ENCODE measurements around the gene PROS1.
"Not testable (repeated sequence)": the region's sequence is repeated elsewhere in the genome, so short reads cannot be mapped to it uniquely, and the experiment has no call there.

Gene PROS1

GRCh38 chr3:93969997-93970396, 3.7 kb downstream of the PROS1 start:
- DNase-seq (ENCODE audit: low read depth in 2 of 2): no peak

GRCh38 chr3:93969443-93969842, 4.3 kb downstream of the PROS1 start:
- DNase-seq (ENCODE audit: low read depth in 2 of 2): no peak

- DNase-seq (ENCODE audit: low read depth in 2 of 2): not testable (repeated sequence)
Observed at GRCh38 chr3:93965106-93965505, 8.6 kb downstream of the PROS1 start.

GRCh38 chr3:93962798-93963197, 10.9 kb downstream of the PROS1 start:
- DNase-seq (ENCODE audit: low read depth in 2 of 2): no peak

DNA sequence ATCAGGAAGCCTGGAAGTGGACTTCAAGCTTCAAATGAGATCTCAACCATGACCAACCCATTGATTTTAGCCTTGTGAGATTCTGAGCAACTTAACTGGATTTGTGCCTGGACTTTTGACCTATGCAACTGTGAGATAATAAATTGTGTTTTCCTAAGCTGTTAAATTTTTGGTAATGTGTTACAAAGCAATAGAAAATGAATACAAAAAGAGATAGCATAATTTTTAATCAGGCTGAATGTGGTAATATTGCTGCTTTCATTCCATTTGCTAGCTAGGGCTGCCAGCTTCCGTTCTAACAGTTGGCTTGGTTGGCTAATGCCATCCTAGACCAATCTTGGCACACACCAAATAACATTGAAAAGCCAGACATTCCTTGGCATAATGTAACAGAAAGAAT, 12.2 kb downstream of the PROS1 start:
- no peak for DNase-seq (ENCODE audit: low read depth in 2 of 2)

DNA sequence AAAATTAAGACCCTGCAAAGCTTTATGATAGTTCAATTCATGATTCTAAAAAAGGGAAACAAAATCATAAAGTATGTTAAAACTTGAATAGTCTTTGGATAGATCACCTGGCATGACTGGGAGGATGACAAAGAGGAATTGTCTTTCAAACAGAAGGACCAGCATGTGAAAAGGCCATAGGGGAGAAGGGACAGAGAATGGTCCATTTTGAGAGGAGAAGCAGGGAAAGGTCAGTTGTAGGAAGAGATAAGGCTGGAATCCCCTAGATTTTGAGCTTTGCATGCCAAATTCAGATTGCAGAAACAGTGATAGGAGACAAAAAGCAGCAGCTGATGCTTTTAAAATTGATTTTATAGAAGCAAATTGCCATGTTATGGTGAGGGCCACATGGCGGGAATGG, 12.7 kb downstream of the PROS1 start:
- no peak for DNase-seq (ENCODE audit: low read depth in 2 of 2)

GRCh38 chr3:93949958-93950357, 23.7 kb downstream of the PROS1 start:
- not testable (repeated sequence) for DNase-seq (ENCODE audit: low read depth in 2 of 2)

- not testable (repeated sequence) for DNase-seq (ENCODE audit: low read depth in 2 of 2)
Observed at GRCh38 chr3:93937485-93937884, 36.2 kb downstream of the PROS1 start.

GRCh38 chr3:93936549-93936948, 37.1 kb downstream of the PROS1 start:
- DNase-seq (ENCODE audit: low read depth in 2 of 2): no peak

DNA sequence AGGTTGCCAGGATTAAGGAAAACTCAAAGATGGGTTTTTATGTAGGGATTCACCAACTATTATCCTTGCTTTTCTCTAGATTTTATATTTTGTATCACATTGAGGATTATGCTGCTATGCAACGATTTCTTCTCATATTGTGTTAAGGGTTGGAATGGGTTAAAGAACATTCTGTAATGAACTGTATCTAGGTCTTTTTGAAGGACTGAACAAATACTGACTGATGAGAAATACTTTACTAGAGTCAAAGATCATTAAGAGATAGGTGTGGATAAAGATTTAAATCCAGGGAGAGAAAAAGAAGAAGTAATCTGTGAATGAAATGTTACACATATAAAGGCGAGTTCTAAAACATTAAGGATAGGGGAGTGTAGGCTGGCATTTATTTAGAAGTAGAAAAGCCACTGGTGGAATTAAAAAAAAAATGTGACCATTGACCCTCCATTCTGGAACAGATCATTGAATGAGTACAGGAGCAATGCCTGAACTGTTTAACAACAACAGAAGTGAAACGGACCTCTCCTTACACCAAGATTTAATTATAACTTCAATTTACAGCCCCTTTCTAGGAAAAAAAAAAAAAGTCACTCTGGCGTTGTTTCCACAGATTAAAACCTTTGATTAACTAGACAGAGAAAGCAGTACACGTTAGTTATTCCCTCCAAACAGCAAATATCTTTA, 39.2 kb downstream of the PROS1 start:
- DNase-seq (ENCODE audit: low read depth in 2 of 2): no peak

- DNase-seq (ENCODE audit: low read depth in 2 of 2): no peak
Observed at GRCh38 chr3:93931597-93932229, 42.0 kb downstream of the PROS1 start.

- DNase-seq (ENCODE audit: low read depth in 2 of 2): no peak
Observed at GRCh38 chr3:93930041-93930440, 43.7 kb downstream of the PROS1 start.

GRCh38 chr3:93926789-93927188, 46.9 kb downstream of the PROS1 start:
- no peak for DNase-seq (ENCODE audit: low read depth in 2 of 2)

DNA sequence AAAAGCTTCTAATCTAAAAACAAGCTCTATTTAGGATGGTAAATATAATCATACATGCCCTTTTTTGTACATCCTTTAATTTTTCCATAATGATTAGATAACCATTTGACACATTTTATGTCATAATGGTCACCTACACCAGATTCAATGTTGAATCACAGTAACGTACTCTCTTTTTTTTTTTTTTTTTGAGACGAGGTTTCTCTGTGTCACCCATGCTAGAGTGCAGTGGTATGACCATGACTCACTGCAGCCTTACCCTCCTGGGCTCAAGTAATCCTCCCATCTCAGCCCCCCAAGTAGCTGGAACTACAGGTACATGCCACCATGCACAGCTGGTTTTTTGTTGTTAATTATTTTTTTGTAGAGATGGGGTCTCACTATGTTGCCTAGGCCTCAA, 49.2 kb downstream of the PROS1 start:
- DNase-seq (ENCODE audit: low read depth in 2 of 2): no peak

GRCh38 chr3:93923006-93923405, 50.7 kb downstream of the PROS1 start:
- DNase-seq (ENCODE audit: low read depth in 2 of 2): no peak

DNA sequence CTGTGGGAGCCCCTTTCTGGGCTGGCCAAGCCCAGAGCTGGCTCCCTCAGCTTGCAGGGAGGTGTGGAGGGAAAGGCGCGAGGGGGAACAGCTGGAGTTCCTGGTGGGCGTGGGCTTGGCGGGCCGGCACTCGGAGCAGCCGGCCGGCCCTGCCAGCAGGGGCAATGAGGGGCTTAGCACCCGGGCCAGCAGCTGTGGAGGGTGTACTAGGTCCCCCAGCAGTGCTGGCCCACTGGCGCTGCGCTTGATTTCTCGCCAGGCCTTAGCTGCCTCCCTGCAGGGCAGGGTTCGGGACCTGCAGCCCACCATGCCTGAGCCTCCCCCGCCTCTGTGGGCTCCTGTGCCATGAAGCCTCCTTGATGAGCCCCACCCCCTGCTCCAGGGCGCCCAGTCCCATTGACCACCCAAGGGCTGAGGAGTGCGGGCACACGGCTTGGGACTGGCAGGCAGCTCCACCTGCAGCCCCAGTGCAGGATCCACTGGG, 56.1 kb downstream of the PROS1 start:
- DNase-seq (ENCODE audit: low read depth in 2 of 2): not testable (repeated sequence)

DNA sequence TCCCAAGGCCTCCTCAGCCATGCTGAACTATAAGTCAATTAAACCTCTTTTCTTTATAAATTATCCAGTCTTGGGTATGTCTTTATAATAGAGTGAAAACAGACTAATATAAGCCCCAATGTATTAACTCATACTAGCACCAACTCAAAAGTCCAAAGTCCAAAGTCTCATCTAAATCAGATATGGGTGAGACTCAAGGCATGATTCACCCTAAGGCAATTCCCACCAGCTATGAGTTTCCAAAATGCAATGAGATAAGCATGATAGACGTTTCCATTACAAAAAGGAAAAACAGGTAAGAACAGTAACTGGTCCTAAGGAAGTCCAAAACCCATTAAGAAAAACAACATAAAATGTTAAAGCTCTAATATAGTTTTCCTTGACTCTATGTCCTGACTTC, 60.1 kb downstream of the PROS1 start:
- not testable (repeated sequence) for DNase-seq (ENCODE audit: low read depth in 2 of 2)

DNA sequence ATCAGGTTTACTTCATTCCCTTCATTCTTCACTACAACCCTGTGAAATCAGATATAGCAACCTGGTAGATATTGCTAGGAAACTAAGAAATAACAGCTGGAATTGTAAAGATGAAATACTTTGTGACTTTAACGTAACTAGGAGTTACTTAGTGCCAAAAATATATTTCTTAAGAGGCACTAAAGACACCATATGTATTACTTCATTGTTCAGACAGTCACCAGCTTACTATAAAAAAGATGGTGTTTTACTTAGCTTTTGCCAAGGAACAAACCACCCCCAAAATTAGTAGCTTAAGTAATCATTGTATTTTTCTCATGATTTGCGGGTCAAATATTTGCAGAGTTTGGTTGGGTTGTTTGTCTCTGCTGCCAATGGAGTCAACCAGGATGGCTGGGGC, 62.5 kb downstream of the PROS1 start:
- DNase-seq (ENCODE audit: low read depth in 2 of 2): no peak

GRCh38 chr3:93910097-93910496, 63.6 kb downstream of the PROS1 start:
- DNase-seq (ENCODE audit: low read depth in 2 of 2): no peak

DNA sequence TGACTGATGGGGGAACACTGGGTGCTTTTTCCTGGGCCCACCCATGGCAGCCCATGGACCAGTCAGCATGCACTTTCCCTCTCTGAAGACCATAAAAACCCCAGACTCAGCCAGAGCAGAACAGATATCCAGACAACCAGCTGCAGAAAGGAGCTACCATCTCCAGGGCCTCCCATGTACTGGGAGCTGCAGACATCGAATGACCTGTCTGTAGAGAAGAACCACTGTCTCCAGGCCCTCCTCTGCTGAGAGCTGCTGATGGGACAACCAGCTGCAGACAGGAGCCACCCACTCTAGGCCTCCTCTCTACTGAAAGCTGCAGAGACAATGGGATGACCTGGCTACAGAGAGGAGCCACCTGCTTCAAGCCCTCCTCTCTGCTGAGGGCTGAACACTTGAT, 66.6 kb downstream of the PROS1 start:
- DNase-seq (ENCODE audit: low read depth in 2 of 2): no peak

- DNase-seq (ENCODE audit: low read depth in 2 of 2): no peak
Observed at GRCh38 chr3:93906245-93906644, 67.5 kb downstream of the PROS1 start.

- no peak for DNase-seq (ENCODE audit: low read depth in 2 of 2)
Observed at GRCh38 chr3:93904568-93904967, 69.1 kb downstream of the PROS1 start.

DNA sequence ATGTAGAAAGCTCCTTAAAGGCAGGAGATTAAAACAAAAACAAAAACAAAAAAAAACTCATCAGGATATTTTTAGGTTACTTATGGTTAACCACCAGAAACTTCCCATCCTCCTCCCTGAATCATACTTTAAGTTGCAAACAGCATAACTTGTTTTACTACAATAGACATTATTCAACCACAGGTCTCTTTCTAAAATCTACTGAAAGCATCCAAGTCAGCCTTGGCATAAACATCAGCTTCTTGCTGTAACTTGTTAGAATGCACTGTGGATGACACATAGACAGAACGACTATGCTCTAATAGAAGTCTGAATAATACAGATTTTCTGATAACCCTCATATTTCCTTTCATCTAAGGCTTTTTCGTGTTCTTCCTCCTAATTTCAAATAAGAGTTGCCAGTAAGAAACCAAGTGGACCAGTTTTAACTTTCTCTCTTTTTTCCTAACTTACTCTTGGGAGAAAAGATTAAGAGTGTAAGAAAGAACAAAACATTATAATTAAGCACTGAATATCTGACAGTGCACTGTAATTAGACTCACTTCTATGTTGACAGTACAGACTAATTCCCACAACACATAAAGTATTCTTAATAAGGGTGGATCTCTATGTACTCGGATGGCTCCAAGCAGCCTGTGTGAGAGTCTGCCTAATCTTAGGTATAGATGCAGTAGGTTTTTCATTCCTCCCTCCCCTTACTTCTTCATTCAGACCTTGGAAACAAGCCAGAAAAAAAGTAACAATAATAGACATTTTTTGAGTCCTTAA, 95.3 kb downstream of the PROS1 start:
- not testable (repeated sequence) for DNase-seq (ENCODE audit: low read depth in 2 of 2)

All from stimulated activated CD4-positive, alpha-beta T cell treated with anti-CD3 and anti-CD28 coated beads, Interleukin-15, amount 100 ng/mL, for 48 hours (primary cell).